Activated naive CD4-positive, alpha-beta T cell treated with anti-CD3 and anti-CD28 coated beads, Interleukin-2, amount 50 U/mL, for 72 hours (primary cell): ENCODE measurements around the gene PDGFC. TPM values are rescaled to one million over a fixed set of nuclear protein-coding genes. Genes with fewer than 3 reads are reported as not detected.

Experiments used
- ATAC-seq, 2 donors: fragments of 150-1000 bp; cut with Tn5 transposase; 2 replicates each; pipeline ENCODE4 v1.10.0; 2021; ENCODE audit warnings: mild to moderate bottlenecking in 2 of 2, moderate library complexity in 2 of 2
- DNase-seq, 2 donors: peaks; one replicate each; pipeline ENCODE4 v3.0.0; 2021 to 2022; ENCODE audit warnings: low spot score in 2 of 2
- H3K27ac Mint-ChIP-seq, 2 donors: one replicate each; pipeline ENCODE4 v1.8.0; 2022; ENCODE audit warnings: mild to moderate bottlenecking in 2 of 2, mixed read lengths in 2 of 2
- H3K36me3 Mint-ChIP-seq, 2 donors: one replicate each; pipeline ENCODE4 v1.8.0; 2022; ENCODE audit warnings: mixed read lengths in 2 of 2
- H3K9me3 Mint-ChIP-seq, 2 donors: one replicate each; pipeline ENCODE4 v1.8.0; 2022; ENCODE audit warnings: mixed read lengths in 2 of 2
- total RNA-seq, 2 donors: library from RNA; stranded (reverse); gene quantifications; one replicate each; pipeline ENCODE4 v1.2.3, GENCODE V29; 2022

Gene PDGFC
- total RNA-seq, 2 donors from 2014 or later: not detected

DNA sequence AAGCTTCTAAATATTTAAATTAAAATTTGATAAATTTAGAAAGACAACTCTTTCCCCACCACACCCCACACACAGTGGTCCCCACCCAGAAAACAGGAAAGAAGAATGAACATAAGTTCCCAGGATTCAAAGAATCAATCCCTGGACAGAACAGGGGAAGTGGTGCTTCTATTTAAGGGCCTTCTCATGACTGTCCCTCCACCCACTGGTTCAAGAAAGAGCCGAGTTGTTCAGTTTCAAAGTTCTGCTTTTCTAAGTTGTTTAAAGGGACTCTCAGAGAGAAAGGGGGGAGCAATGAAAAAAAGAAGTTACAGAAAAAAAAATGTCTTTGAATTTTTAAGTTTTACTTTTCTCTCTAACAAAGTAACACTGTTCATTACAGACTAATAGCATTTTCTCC is 195.8 kb downstream of the PDGFC start:
- Mint-ChIP-seq H3K27ac (no peak overlapping the region), H3K36me3 (no peaks in the 10 kb centered on the region), H3K9me3 (no peaks in the 10 kb centered on the region)
- DNase-seq (no peak), ATAC-seq (no peak)

GRCh38 chr4:156774422-156774821 is 197.2 kb downstream of the PDGFC start:
- ATAC-seq (no peak), DNase-seq (no peak)
- Mint-ChIP-seq H3K27ac (no peak overlapping the region), H3K9me3 (no peaks in the 10 kb centered on the region), H3K36me3 (no peaks in the 10 kb centered on the region)

- Mint-ChIP-seq H3K36me3 (no peaks in the 10 kb centered on the region), H3K9me3 (no peaks in the 10 kb centered on the region), H3K27ac (no peak overlapping the region)
- no peak for ATAC-seq
- no peak for DNase-seq
Measured at GRCh38 chr4:156773648-156774357, 197.8 kb downstream of the PDGFC start.

GRCh38 chr4:156771171-156771837 is 200.3 kb downstream of the PDGFC start:
- DNase-seq: no peak
- Mint-ChIP-seq H3K27ac (no peak overlapping the region), H3K9me3 (no peaks in the 10 kb centered on the region), H3K36me3 (no peaks in the 10 kb centered on the region)
- no peak for ATAC-seq

DNA sequence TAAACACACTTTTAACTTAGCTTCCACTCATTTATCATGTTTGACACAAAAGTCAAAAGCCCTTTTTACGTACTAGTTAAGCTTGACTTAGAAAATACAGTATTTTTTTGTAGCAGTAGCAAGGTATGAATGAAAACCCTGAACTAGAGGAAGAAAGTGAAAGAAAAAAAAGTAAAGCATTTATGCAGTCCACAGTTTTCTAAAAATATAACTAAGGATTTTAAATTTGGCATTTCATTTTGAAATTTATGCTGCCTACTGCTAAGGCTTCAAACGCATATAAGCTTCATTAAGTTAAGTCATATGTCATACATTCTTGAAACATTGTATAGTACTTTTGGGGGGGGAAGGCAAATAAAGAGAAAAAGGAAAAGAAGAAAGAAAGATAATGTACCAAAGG is 201.5 kb downstream of the PDGFC start:
- no peaks in the 10 kb centered on the region for H3K9me3 Mint-ChIP-seq
- no peaks in the 10 kb centered on the region for H3K36me3 Mint-ChIP-seq
- DNase-seq: no peak
- no peak for ATAC-seq
- H3K27ac Mint-ChIP-seq: no peak overlapping the region

DNA sequence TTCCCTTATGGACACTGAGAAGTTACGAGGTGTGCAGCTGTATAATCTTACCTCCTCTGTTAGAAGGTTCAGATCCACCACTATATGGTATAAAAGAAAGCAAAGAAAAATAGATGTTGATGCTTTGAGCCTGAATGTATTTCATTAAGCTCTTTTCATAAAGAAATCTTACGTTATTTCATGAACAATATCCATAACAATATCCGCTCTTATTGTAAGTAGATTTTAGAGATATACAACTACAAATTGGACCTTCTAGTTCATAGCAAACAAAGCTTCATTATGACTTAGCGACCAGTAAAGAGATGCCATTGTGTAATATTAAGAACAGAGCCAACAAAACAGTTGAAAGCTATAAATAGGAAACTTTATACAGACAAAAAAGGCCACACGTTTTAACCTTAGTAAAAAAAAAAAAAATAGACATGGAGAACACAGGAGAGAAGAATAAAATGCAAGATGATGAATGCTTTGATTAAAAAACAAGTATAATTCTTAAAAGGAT is 203.6 kb downstream of the PDGFC start:
- no peaks in the 10 kb centered on the region for H3K9me3 Mint-ChIP-seq
- ATAC-seq (no peak), DNase-seq (no peak)
- no peaks in the 10 kb centered on the region for H3K36me3 Mint-ChIP-seq
- H3K27ac Mint-ChIP-seq: no peak overlapping the region

DNA sequence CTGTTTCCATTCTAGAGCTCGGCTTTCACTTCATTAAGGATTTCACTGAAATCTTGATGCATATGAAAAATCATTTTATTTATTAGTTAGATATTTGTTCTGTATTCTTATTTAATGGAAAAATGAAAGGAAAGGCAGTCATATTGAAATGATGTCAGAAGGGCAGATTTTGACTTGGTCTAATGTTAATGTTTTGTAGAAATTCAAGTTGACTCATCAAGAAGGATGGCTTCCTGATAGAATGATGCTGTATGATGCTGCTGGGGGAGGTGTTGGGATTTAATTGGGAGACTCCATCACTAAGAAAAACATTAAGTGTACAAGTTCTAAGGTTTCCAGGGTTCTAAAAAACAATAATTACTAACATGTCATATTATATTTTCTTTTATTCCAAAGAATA is 204.8 kb downstream of the PDGFC start:
- Mint-ChIP-seq H3K9me3 (no peaks in the 10 kb centered on the region), H3K27ac (no peak overlapping the region), H3K36me3 (no peaks in the 10 kb centered on the region)
- DNase-seq (no peak), ATAC-seq (no peak)

GRCh38 chr4:156765277-156765676 is 206.3 kb downstream of the PDGFC start:
- DNase-seq (no peak), ATAC-seq (no peak)
- no peak overlapping the region for H3K27ac Mint-ChIP-seq
- no peaks in the 10 kb centered on the region for H3K9me3 Mint-ChIP-seq
- no peaks in the 10 kb centered on the region for H3K36me3 Mint-ChIP-seq

GRCh38 chr4:156764846-156765245 is 206.8 kb downstream of the PDGFC start:
- H3K27ac Mint-ChIP-seq: no peak overlapping the region

DNA sequence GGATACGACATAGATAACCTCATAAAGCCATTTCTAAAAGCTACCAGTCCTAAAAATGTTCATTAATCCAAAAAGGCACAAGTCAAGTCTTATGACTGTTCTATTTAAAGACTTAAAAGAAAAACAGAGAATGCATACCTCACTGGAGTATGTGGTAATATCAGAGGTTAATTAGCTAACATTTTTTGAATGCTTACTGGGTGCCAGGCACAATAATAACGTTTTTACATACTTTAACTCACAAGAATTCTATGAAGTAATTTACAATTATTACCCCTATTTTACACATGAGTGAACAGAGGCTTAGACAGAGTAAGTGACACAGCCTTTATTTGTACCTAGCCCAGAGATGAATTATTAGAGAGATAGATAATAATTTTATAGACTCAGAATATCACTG is 207.5 kb downstream of the PDGFC start:
- no peak for DNase-seq
- Mint-ChIP-seq H3K36me3 (no peaks in the 10 kb centered on the region), H3K9me3 (no peaks in the 10 kb centered on the region), H3K27ac (no peak overlapping the region)
- no peak for ATAC-seq

More at GRCh38 chr4:156764846-156765245, 206.8 kb downstream of the PDGFC start:
- no peak for DNase-seq
- H3K9me3 Mint-ChIP-seq: no peaks in the 10 kb centered on the region
- no peak for ATAC-seq
- H3K36me3 Mint-ChIP-seq: no peaks in the 10 kb centered on the region

DNA sequence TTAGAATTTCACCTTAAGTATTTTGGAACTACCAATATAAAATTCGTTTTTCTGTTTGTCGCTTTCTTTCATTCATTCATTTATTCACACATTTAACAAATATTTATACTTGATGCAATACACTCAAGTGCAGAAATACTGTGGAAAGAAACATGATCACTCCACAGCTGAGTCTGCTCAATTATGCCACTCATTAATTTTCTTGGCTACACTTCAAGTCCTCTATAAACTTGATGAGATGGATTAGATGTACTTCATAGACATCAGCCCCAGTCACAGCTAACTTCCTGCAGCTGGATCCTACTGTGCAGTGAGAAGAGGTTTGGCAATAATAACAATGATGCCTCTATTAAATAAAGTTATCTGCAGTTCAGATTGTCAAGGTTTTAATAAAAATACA is 208.1 kb downstream of the PDGFC start:
- no peak overlapping the region for H3K27ac Mint-ChIP-seq
- no peak for DNase-seq
- peaks cover 0 to 4% of the 10 kb centered on the region in 2 donors for H3K9me3 Mint-ChIP-seq
- H3K36me3 Mint-ChIP-seq: no peaks in the 10 kb centered on the region
- no peak for ATAC-seq

DNA sequence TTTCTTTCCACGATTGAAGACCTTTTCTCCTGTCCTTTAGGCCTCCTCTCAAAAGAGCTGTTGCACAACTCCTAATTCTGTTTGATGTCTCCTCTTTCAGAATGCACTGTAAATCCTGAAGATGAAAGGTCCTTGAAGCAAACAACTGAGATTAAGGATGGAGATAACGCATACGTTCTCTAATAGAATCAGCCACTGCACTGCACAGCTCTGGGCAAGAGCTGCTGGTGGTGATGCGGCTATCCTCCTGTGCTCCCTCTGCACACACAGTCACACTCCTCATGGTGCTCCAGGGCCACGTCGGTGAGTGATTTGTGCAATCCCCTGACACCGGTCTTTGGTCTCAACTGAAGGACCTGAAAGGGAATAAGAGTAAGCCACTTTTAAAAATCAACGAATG is 208.7 kb downstream of the PDGFC start:
- DNase-seq: no peak

GRCh38 chr4:156756118-156756517 is 215.5 kb downstream of the PDGFC start:
- H3K27ac Mint-ChIP-seq: no peak overlapping the region
- ATAC-seq (no peak), DNase-seq (no peak)
- peaks cover 13 to 18% of the 10 kb centered on the region in 2 donors for H3K9me3 Mint-ChIP-seq
- H3K36me3 Mint-ChIP-seq: no peaks in the 10 kb centered on the region

More for the DNA sequence above, 208.7 kb downstream of the PDGFC start:
- Mint-ChIP-seq H3K9me3 (peaks cover 6 to 9% of the 10 kb centered on the region in 2 donors), H3K36me3 (no peaks in the 10 kb centered on the region), H3K27ac (no peak overlapping the region)
- no peak for ATAC-seq

- DNase-seq (no peak), ATAC-seq (no peak)
- Mint-ChIP-seq H3K27ac (no peak overlapping the region), H3K9me3 (peaks cover 19 to 24% of the 10 kb centered on the region in 2 donors), H3K36me3 (no peaks in the 10 kb centered on the region)
Measured at GRCh38 chr4:156754832-156755570, 216.6 kb downstream of the PDGFC start.

DNA sequence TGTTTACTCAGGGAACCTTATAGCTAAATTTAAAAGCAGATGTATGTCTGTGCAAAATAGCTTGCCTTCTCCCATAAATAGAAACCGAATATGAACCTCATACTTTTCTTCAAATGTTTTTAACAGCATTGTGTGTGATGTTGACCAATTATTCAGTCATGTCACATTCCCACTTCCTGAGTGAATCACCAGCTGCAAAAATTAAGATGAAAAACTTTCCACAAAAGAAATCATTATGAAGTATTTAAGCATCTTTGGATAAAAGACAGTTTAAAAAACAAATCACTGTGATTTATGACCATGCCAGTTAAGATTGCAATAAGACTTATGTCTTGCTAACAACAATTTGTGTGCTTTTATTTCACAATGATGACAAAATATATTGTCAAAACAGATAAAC is 220.1 kb downstream of the PDGFC start:
- no peaks in the 10 kb centered on the region for H3K36me3 Mint-ChIP-seq
- no peak overlapping the region for H3K27ac Mint-ChIP-seq
- DNase-seq: no peak
- H3K9me3 Mint-ChIP-seq: peaks cover 17 to 24% of the 10 kb centered on the region in 2 donors
- ATAC-seq: no peak

- H3K9me3 Mint-ChIP-seq: peaks cover 12 to 19% of the 10 kb centered on the region in 2 donors
- H3K27ac Mint-ChIP-seq: no peak overlapping the region
- DNase-seq (no peak), ATAC-seq (no peak)
- H3K36me3 Mint-ChIP-seq: no peaks in the 10 kb centered on the region
Measured at GRCh38 chr4:156749426-156750403, 221.9 kb downstream of the PDGFC start.
